NCI-H82 (cell line): ENCODE measurements around the gene FA2H.

Experiments used
- DNase-seq: peaks from one replicate; lab custom pipeline; 2025; lab: John Stamatoyannopoulos, UW

FA2H gene

GRCh38 chr16:74744566-74744965 is 30.1 kb downstream of the FA2H start:
- DNase-seq = no peak

GRCh38 chr16:74743668-74744299 is 30.8 kb downstream of the FA2H start:
- peak; percentile 24 for DNase-seq

GRCh38 chr16:74743045-74743667 is 31.5 kb downstream of the FA2H start:
- no peak for DNase-seq

- no peak for DNase-seq
These were observed 32.6 kb downstream of the FA2H start for GRCh38 chr16:74742051-74742481.

- DNase-seq = no peak
These were observed 33.8 kb downstream of the FA2H start for GRCh38 chr16:74740795-74741304.

GRCh38 chr16:74739275-74739674 is 35.3 kb downstream of the FA2H start:
- peak; percentile 41 for DNase-seq

- DNase-seq = no peak
These were observed 35.8 kb downstream of the FA2H start for GRCh38 chr16:74738816-74739215.

GRCh38 chr16:74738113-74738541 is 36.5 kb downstream of the FA2H start:
- no peak for DNase-seq

- DNase-seq = no peak
These were observed 37.1 kb downstream of the FA2H start for GRCh38 chr16:74737521-74737920.

GRCh38 chr16:74736531-74737157 is 38.0 kb downstream of the FA2H start:
- peak; percentile 95 for DNase-seq

GRCh38 chr16:74735554-74735953 is 39.1 kb downstream of the FA2H start:
- DNase-seq = no peak

- no peak for DNase-seq
These were observed 39.5 kb downstream of the FA2H start for GRCh38 chr16:74735162-74735452.

- DNase-seq = no peak
These were observed 40.1 kb downstream of the FA2H start for GRCh38 chr16:74734361-74735161.

GRCh38 chr16:74732707-74733350 is 41.8 kb downstream of the FA2H start:
- DNase-seq = no peak

- no peak for DNase-seq
These were observed 42.7 kb downstream of the FA2H start for GRCh38 chr16:74731853-74732477.

- no peak for DNase-seq
These were observed 44.6 kb downstream of the FA2H start for GRCh38 chr16:74729783-74730683.

- DNase-seq = no peak
These were observed 46.7 kb downstream of the FA2H start for GRCh38 chr16:74727903-74728302.

GRCh38 chr16:74726716-74727115 is 47.9 kb downstream of the FA2H start:
- DNase-seq = peak; percentile 70

- DNase-seq = no peak
These were observed 48.8 kb downstream of the FA2H start for GRCh38 chr16:74725651-74726455.
